GM18951 (cell line): Measurements from ENCODE around the gene CTSW.
A peak's percentile ranks its signal among the peaks of the same experiment; 100 is the strongest.

Experiments used
- POLR2A ChIP-seq: IDR thresholded peaks from 4 replicates; pipeline ENCODE4 v1.6.1; 2011; ENCODE audit warnings: mild to moderate bottlenecking; ENCODE audit not compliant: insufficient read length, insufficient read depth; ENCODE audit errors: extremely low read depth
- in situ Hi-C: fragments of 300-500 bp; cut with MboI; formaldehyde crosslinking; loops from one replicate; pipeline ENCODE4 v1.12.0; 2022; ENCODE audit warnings: low sequenced_read_pairs, mixed read lengths, inconsistent platforms; ENCODE audit not compliant: unreplicated experiment

The CTSW gene

GRCh38 chr11:65899356-65900124 is 19.9 kb downstream of the CTSW start:
- peak; percentile 45 for TF ChIP-seq POLR2A
- in situ Hi-C loops, result no loop called here

GRCh38 chr11:65900125-65900898 is 20.7 kb downstream of the CTSW start, which contains the start of gene FOSL1:
Gene FOSL1 (minus strand): TSS chr11:65900388. CDS start chr11:65900339, 49 bp downstream.
- TF ChIP-seq POLR2A, result peak; percentile 74

GRCh38 chr11:65900899-65901180 is 21.2 kb downstream of the CTSW start:
- in situ Hi-C loops, result no loop called here
- no peak for TF ChIP-seq POLR2A

More at GRCh38 chr11:65900125-65900898, 20.7 kb downstream of the CTSW start, which contains the start of gene FOSL1:
- in situ Hi-C loops, result no loop called here

- TF ChIP-seq POLR2A, result no peak
- in situ Hi-C loops, result no loop called here
Measured at GRCh38 chr11:65903068-65903481, 23.4 kb downstream of the CTSW start.

GRCh38 chr11:65903715-65904114 is 24.1 kb downstream of the CTSW start:
- in situ Hi-C loops, result no loop called here
- TF ChIP-seq POLR2A, result no peak

GRCh38 chr11:65906602-65907001 is 27.0 kb downstream of the CTSW start:
- in situ Hi-C loops, result no loop called here

GRCh38 chr11:65907878-65908277 is 28.2 kb downstream of the CTSW start:
- no peak for TF ChIP-seq POLR2A
- in situ Hi-C loops, result no loop called here

More at GRCh38 chr11:65906602-65907001, 27.0 kb downstream of the CTSW start:
- no peak for TF ChIP-seq POLR2A

GRCh38 chr11:65911682-65912568 is 32.3 kb downstream of the CTSW start:
- no peak for TF ChIP-seq POLR2A

GRCh38 chr11:65912845-65913244 is 33.2 kb downstream of the CTSW start:
- no peak for TF ChIP-seq POLR2A
- in situ Hi-C loops, result no loop called here

More at GRCh38 chr11:65911682-65912568, 32.3 kb downstream of the CTSW start:
- in situ Hi-C loops, result no loop called here

GRCh38 chr11:65915101-65915820 is 35.6 kb downstream of the CTSW start:
- in situ Hi-C loops, result no loop called here
- TF ChIP-seq POLR2A, result no peak

- TF ChIP-seq POLR2A, result no peak
- in situ Hi-C loops, result no loop called here
Measured at GRCh38 chr11:65915821-65916251, 36.2 kb downstream of the CTSW start.

- TF ChIP-seq POLR2A, result no peak
- in situ Hi-C loops, result no loop called here
Measured at GRCh38 chr11:65916391-65916790, 36.8 kb downstream of the CTSW start.

- in situ Hi-C loops, result no loop called here
- no peak for TF ChIP-seq POLR2A
Measured at GRCh38 chr11:65917077-65917433, 37.4 kb downstream of the CTSW start.
